ENCODE results near the gene PHC2.

GRCh38 chr1:33424610-33425009, 6.3 kb downstream of the PHC2 start:
- TF ChIP-seq CTCF (IDR thresholded peaks at IDR 0.05) (no peak), POLR2A (IDR thresholded peaks at IDR 0.05) (no peak)
